K562 (cell line): ENCODE data around the gene PCSK5. TPM values are rescaled to one million over a fixed set of nuclear protein-coding genes. Genes with fewer than 3 reads are reported as not detected.
A peak's percentile ranks its signal among the peaks of the same experiment; 100 is the strongest.

Experiments used
- ATAC-seq: fragments of 200-7000 bp; cut with Tn5 transposase; 3 replicates; pipeline ENCODE4 v1.9.1; 2020; ENCODE audit warnings: moderate library complexity
- BruUV-seq: library from RNA; stranded (reverse); fragments of 400-500 nt; replicated peaks from 2 replicates; lab custom pipeline; 2021; lab: Mats Ljungman, UMichigan
- CTCF ChIA-PET: fragments of 300-600 bp; formaldehyde crosslinking; extraction: SDS; loops from one replicate; lab custom pipeline; 2021; ENCODE audit warnings: low intra/inter-chr PET ratio; lab: Yijun Ruan, JAX
- POLR2A ChIA-PET: fragments of 300-600, 350-650 bp; sonication (Branson Sonifier 250); formaldehyde crosslinking; extraction: SDS; loops from one replicate; lab custom pipeline; 2021; ENCODE audit warnings: antibody characterized with exemption, inconsistent platforms; lab: Yijun Ruan, JAX
- DNase-seq, 4 experiments: peaks; one replicate each; pipeline versions ENCODE4 v3.0.0 to v3.0.0-alpha.2; 2011 to 2018; ENCODE audit warnings: low spot score in 3 of 4, mixed read lengths in 3 of 4; ENCODE audit errors: extremely low read depth in 1 of 4
- FAIRE-seq: peaks from 2 replicates; lab custom pipeline; 2011; peaks lifted over from hg19 to GRCh38; lab: Jason Lieb, UNC
- H2AFZ ChIP-seq: 2 replicates; pipeline ENCODE4 v1.6.0; 2011; ENCODE audit warnings: low read depth, low read length, control low read depth, inconsistent platforms
- H3K27ac ChIP-seq: fragments of 200-600 bp; 3 replicates; pipeline ENCODE4 v1.8.0; 2011; ENCODE audit warnings: low read depth, mild to moderate bottlenecking, control low read depth, inconsistent platforms, low read length, moderate library complexity, mixed read lengths; ENCODE audit errors: extremely low read depth
- H3K27me3 ChIP-seq, 2 experiments: fragments of 300-600 bp in 1 of 2; 2 replicates in 1 of 2; 3 replicates in 1 of 2; pipeline versions ENCODE4 v1.6.0 to v1.8.0; 2011; ENCODE audit warnings: inconsistent platforms in 2 of 2, low read length in 2 of 2, mild to moderate bottlenecking in 1 of 2, mixed read lengths in 1 of 2, moderate library complexity in 1 of 2; ENCODE audit not compliant: control insufficient read depth in 2 of 2, insufficient read depth in 2 of 2
- H3K36me3 ChIP-seq: fragments of 300-600 bp; 3 replicates; pipeline ENCODE4 v1.8.0; 2011; ENCODE audit warnings: mild to moderate bottlenecking, low read length, inconsistent platforms; ENCODE audit not compliant: control insufficient read depth, insufficient read depth
- H3K4me1 ChIP-seq, 2 experiments: fragments of 200-600 bp in 1 of 2; replicated peaks in 1 of 2; 2 replicates in 1 of 2; 3 replicates in 1 of 2; pipeline versions ENCODE4 v1.5.1 to v1.8.0; 2011; ENCODE audit warnings: inconsistent platforms in 2 of 2, low read length in 2 of 2, mild to moderate bottlenecking in 1 of 2, mixed read lengths in 1 of 2, moderate library complexity in 1 of 2; ENCODE audit not compliant: control insufficient read depth in 2 of 2, insufficient read depth in 2 of 2
- H3K4me2 ChIP-seq: 2 replicates; pipeline ENCODE4 v1.6.1; 2011; ENCODE audit warnings: low read length, control low read depth, inconsistent platforms, mixed read lengths; ENCODE audit not compliant: insufficient read depth
- H3K4me3 ChIP-seq: fragments of 200-600 bp; sonication (generic), shearing (Covaris generic); 2 replicates; pipeline ENCODE4 v1.5.1; 2016; ENCODE audit warnings: control low read depth, inconsistent platforms
- H3K79me2 ChIP-seq: fragments of 200-600 bp; 3 replicates; pipeline ENCODE4 v1.8.0; 2011; ENCODE audit warnings: low read length, inconsistent platforms; ENCODE audit not compliant: control insufficient read depth, insufficient read depth
- H3K9ac ChIP-seq, 2 experiments: 2 replicates each; pipeline versions ENCODE4 v1.6.0 to v1.6.1; 2011; ENCODE audit warnings: low read depth in 2 of 2, low read length in 2 of 2, control low read depth in 1 of 2, inconsistent platforms in 1 of 2, mild to moderate bottlenecking in 1 of 2, mixed read lengths in 1 of 2; ENCODE audit not compliant: insufficient read depth in 1 of 2
- H3K9me1 ChIP-seq: one replicate; pipeline ENCODE4 v1.6.0; 2011; ENCODE audit warnings: inconsistent platforms, mild to moderate bottlenecking, low read length, moderate library complexity; ENCODE audit not compliant: control insufficient read depth, insufficient read depth
- H3K9me3 ChIP-seq: replicated peaks from 2 replicates; pipeline ENCODE4 v1.5.1; 2011; ENCODE audit warnings: low read depth, low read length, inconsistent platforms; ENCODE audit not compliant: control insufficient read depth, insufficient read depth
- H4K20me1 ChIP-seq: replicated peaks from 2 replicates; pipeline ENCODE4 v1.6.1; 2011; ENCODE audit warnings: low read length, inconsistent platforms, mixed read lengths; ENCODE audit not compliant: control insufficient read depth, insufficient read depth
- CCNT2 ChIP-seq: IDR thresholded peaks from 2 replicates; pipeline ENCODE4 v1.6.1; 2011; ENCODE audit warnings: borderline replicate concordance, low read depth, mild to moderate bottlenecking, moderate library complexity, mixed read lengths, low read length; ENCODE audit not compliant: insufficient read length; ENCODE audit errors: extremely low read depth
- NFYB ChIP-seq: IDR thresholded peaks from 2 replicates; pipeline ENCODE4 v1.6.1; 2011; ENCODE audit warnings: mild to moderate bottlenecking, moderate library complexity; ENCODE audit not compliant: insufficient read length; ENCODE audit errors: extremely low read depth
- NONO ChIP-seq, 2 experiments: fragments of 200-400 bp in 1 of 2; fragments of 450-650 bp in 1 of 2; formaldehyde crosslinking in 1 of 2; IDR thresholded peaks; 2 replicates each; pipeline ENCODE4 v1.6.1; 2017; ENCODE audit warnings: low read depth in 2 of 2, mild to moderate bottlenecking in 2 of 2, moderate library complexity in 2 of 2, low read length in 1 of 2
- NR2C1 ChIP-seq, 2 experiments: fragments of 450-650 bp; IDR thresholded peaks; 2 replicates each; pipeline ENCODE4 v1.6.1; 2017; ENCODE audit warnings: mild to moderate bottlenecking in 2 of 2, antibody characterized with exemption in 1 of 2, inconsistent platforms in 1 of 2, missing compliant biosample characterization in 1 of 2, missing genetic modification characterization in 1 of 2
- WGBS: fragments of 100-300 bp; shearing (Covaris generic); methylation state at CpG from one replicate; pipeline ENCODE4 v1.1.6; 2016; ENCODE audit warnings: low coverage, mixed read lengths; ENCODE audit not compliant: insufficient coverage; ENCODE audit errors: missing lambda C conversion rate; 5-methylcytosine and 5-hydroxymethylcytosine counted together
- in situ Hi-C: fragments of 300-500 bp; cut with MboI; formaldehyde crosslinking; loops from 4 replicates; pipeline ENCODE4 v1.15.0; 2018; ENCODE audit warnings: inconsistent platforms, mixed read lengths
- intact Hi-C: fragments of 100-400 bp; cut with micrococcal nuclease; formaldehyde crosslinking; loops from 2 replicates; pipeline ENCODE4 v1.14.2; 2022
- polyA plus RNA-seq, 8 experiments: library from polyadenylated mRNA; depleted of rRNA in 4 of 8; stranded (reverse) in 5 of 8; unstranded in 3 of 8; fragments of >200 nt; fragmentation: Nextera tagmentation in 2 of 8; fragmentation: Illumina TruSeq in 1 of 8; extraction: Ambion mirVana in 2 of 8; extraction: Trizol in 1 of 8; gene quantifications; 2 replicates each; pipeline versions ENCODE4 v1.2.1 to v1.2.3, GENCODE V29; 2011 to 2014; ENCODE audit warnings: inconsistent platforms in 1 of 8, missing spikeins in 1 of 8
- total RNA-seq, 7 experiments: library from RNA; depleted of rRNA in 6 of 7; stranded (reverse); fragments of >200 nt in 6 of 7; fragmentation: Illumina TruSeq in 2 of 7; extraction: Trizol in 2 of 7; gene quantifications; 2 replicates each; pipeline versions ENCODE4 v1.2.1 to v1.2.3, GENCODE V29; 2011 to 2021; ENCODE audit warnings: low replicate concordance in 1 of 7

The PCSK5 gene
- total and polyA plus RNA-seq, 9 of the 15 experiments (the other 6 are each of a cell fraction or from before 2014, with no cell fraction given): not detected

GRCh38 chr9:76401580-76402354 lies 511.3 kb downstream of the PCSK5 start:
- ATAC-seq (no peak), FAIRE-seq (no peak), DNase-seq (no peak)
- CTCF ChIA-PET: no interaction called here
- in situ Hi-C loops (no loop called here), intact Hi-C loops (loop anchor here (10.0 kb wide), 1 partner anchor 53 kb away; the partner anchor contains the start of gene GCNT1)
- Histone ChIP-seq H3K4me1 (peaks cover 0 to 3% of the 10 kb centered on the region in 2 experiments; a peak in 1 of 5 replicates), H3K36me3 (no peaks in the 10 kb centered on the region), H3K4me2 (no peak overlapping the region), H4K20me1 (no peaks in the 10 kb centered on the region), H3K27me3 (no peaks in the 10 kb centered on the region), H3K9me1 (no peaks in the 10 kb centered on the region), H3K9me3 (no peaks in the 10 kb centered on the region), H3K79me2 (no peaks in the 10 kb centered on the region), H2AFZ (no peak overlapping the region), H3K4me3 (no peak overlapping the region), H3K9ac (no peak overlapping the region), H3K27ac (no peak overlapping the region)
- BruUV-seq: no TSS peak
- POLR2A ChIA-PET: no interaction called here
- no peak for TF ChIP-seq NR2C1 (IDR thresholded peaks at IDR 0.05)
- TF ChIP-seq NR2C1 (tag; IDR thresholded peaks at IDR 0.05): 0 out of 2 replicates have a peak, but pooled peaks have one; percentile 15
- no peak for TF ChIP-seq NFYB
- no peak for TF ChIP-seq CCNT2
- TF ChIP-seq NONO (IDR thresholded peaks at IDR 0.05; ENCODE audit: low read depth in 2 of 2, low read length in 1 of 2): no peak
- WGBS: 10% methylated on average over 3 of the region's 3 CpGs
